ENCODE measurements around the gene ARHGAP18. TPM values are rescaled to one million over a fixed set of nuclear protein-coding genes. Genes with fewer than 3 reads are reported as not detected.

Gene ARHGAP18
- total RNA-seq, 4 donors from 2014 or later: 5.1 to 12.7 (median 7.7) TPM

- intact Hi-C loops (cut with DNase I; ENCODE audit: low total_unique reads): no loop called here
- DNase-seq (ENCODE audit: low spot score in 2 of 2): no peak
- 93 to 95% methylated on average over 4 of the region's 4 CpGs for WGBS, 2 donors
- no peak overlapping the region for H3K4me3 ChIP-seq (ENCODE audit: low read depth, poor library complexity, severe bottlenecking)
- TF ChIP-seq POLR2A (IDR thresholded peaks at IDR 0.05): no peak
- TF ChIP-seq, protein P1, sequence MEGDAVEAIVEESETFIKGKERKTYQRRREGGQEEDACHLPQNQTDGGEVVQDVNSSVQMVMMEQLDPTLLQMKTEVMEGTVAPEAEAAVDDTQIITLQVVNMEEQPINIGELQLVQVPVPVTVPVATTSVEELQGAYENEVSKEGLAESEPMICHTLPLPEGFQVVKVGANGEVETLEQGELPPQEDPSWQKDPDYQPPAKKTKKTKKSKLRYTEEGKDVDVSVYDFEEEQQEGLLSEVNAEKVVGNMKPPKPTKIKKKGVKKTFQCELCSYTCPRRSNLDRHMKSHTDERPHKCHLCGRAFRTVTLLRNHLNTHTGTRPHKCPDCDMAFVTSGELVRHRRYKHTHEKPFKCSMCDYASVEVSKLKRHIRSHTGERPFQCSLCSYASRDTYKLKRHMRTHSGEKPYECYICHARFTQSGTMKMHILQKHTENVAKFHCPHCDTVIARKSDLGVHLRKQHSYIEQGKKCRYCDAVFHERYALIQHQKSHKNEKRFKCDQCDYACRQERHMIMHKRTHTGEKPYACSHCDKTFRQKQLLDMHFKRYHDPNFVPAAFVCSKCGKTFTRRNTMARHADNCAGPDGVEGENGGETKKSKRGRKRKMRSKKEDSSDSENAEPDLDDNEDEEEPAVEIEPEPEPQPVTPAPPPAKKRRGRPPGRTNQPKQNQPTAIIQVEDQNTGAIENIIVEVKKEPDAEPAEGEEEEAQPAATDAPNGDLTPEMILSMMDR (IDR thresholded peaks at IDR 0.05): no peak
These were observed 88.7 kb downstream of the ARHGAP18 start for GRCh38 chr6:129621252-129621651.

- intact Hi-C loops (cut with DNase I; ENCODE audit: low total_unique reads): no loop called here
- no peak overlapping the region for H3K4me3 ChIP-seq (ENCODE audit: low read depth, poor library complexity, severe bottlenecking)
- no peak for DNase-seq (ENCODE audit: low spot score in 2 of 2)
- TF ChIP-seq POLR2A (IDR thresholded peaks at IDR 0.05): no peak
- TF ChIP-seq, protein P1 (IDR thresholded peaks at IDR 0.05): no peak
These were observed 89.8 kb downstream of the ARHGAP18 start for GRCh38 chr6:129620234-129620610.

- no peak for DNase-seq (ENCODE audit: low spot score in 2 of 2)
- WGBS, 2 donors: 89 to 100% methylated on average over 2 of the region's 2 CpGs
- TF ChIP-seq POLR2A (IDR thresholded peaks at IDR 0.05): no peak
- TF ChIP-seq, protein P1 (IDR thresholded peaks at IDR 0.05): no peak
- intact Hi-C loops (cut with DNase I; ENCODE audit: low total_unique reads): no loop called here
- no peak overlapping the region for H3K4me3 ChIP-seq (ENCODE audit: low read depth, poor library complexity, severe bottlenecking)
These were observed 90.3 kb downstream of the ARHGAP18 start for GRCh38 chr6:129619579-129620233.

GRCh38 chr6:129617986-129618385 is 92.0 kb downstream of the ARHGAP18 start:
- intact Hi-C loops (cut with DNase I; ENCODE audit: low total_unique reads): no loop called here
- no peak for DNase-seq (ENCODE audit: low spot score in 2 of 2)
- no peak for TF ChIP-seq POLR2A (IDR thresholded peaks at IDR 0.05)
- TF ChIP-seq, protein P1 (IDR thresholded peaks at IDR 0.05): no peak
- no peak overlapping the region for H3K4me3 ChIP-seq (ENCODE audit: low read depth, poor library complexity, severe bottlenecking)

- no peak overlapping the region for H3K4me3 ChIP-seq (ENCODE audit: low read depth, poor library complexity, severe bottlenecking)
- intact Hi-C loops (cut with DNase I; ENCODE audit: low total_unique reads): no loop called here
- WGBS, 2 donors: 78 to 96% methylated on average over 3 of the region's 3 CpGs
- TF ChIP-seq, protein P1 (IDR thresholded peaks at IDR 0.05): no peak
- no peak for TF ChIP-seq POLR2A (IDR thresholded peaks at IDR 0.05)
- no peak for DNase-seq (ENCODE audit: low spot score in 2 of 2)
These were observed 94.5 kb downstream of the ARHGAP18 start for GRCh38 chr6:129615496-129615895.

DNA sequence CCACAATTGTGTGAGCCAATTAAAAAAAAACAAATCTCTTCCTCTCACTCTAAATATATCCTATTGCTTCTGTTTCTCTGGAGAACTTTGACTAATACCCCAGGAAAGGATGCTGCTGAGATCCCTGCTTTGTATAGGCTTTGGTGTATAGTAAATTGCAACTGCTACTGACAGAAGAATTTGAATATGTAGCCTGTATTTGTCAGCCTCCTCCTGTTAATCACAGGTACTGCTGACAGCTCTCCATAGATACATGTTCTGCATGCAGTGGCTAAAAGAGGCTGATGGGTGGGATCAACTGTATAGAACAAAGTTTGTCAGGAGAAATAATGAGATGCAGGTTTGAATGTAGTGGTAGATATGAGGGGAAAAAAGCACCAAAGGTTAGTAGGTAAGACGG is 95.0 kb downstream of the ARHGAP18 start:
- no peak for DNase-seq (ENCODE audit: low spot score in 2 of 2)
- no peak overlapping the region for H3K4me3 ChIP-seq (ENCODE audit: low read depth, poor library complexity, severe bottlenecking)
- TF ChIP-seq, protein P1 (IDR thresholded peaks at IDR 0.05): no peak
- no peak for TF ChIP-seq POLR2A (IDR thresholded peaks at IDR 0.05)
- intact Hi-C loops (cut with DNase I; ENCODE audit: low total_unique reads): no loop called here
- 92 to 98% methylated on average over 1 of the region's 1 CpG for WGBS, 2 donors

Data from lower leg skin (tissue), 4 donors.